ENCODE measurements around the gene NPSR1. TPM values are rescaled to one million over a fixed set of nuclear protein-coding genes. Genes with fewer than 3 reads are reported as not detected.

Gene NPSR1
- polyA plus RNA-seq, 1 of the 3 experiments (the other 2 are of a cell fraction) = not detected

- ChIA-PET POLR2A (no interaction called here), CTCF (no interaction called here)
Measured at GRCh38 chr7:34620425-34620824, 37.6 kb upstream of the NPSR1 start.

More at GRCh38 chr7:34620425-34620824, 37.6 kb upstream of the NPSR1 start:
- H3K9me2 ChIP-seq = no peaks in the 10 kb centered on the region
- no peaks in the 10 kb centered on the region for H3K4me1 ChIP-seq (ENCODE audit: control insufficient read depth in 1 of 2, insufficient read depth in 2 of 2, low read depth in 1 of 2, low read length in 1 of 2)
- no peak for TF ChIP-seq CHD2 (IDR thresholded peaks at IDR 0.05; ENCODE audit: low read length, partially characterized antibody)
- TF ChIP-seq GATA2 (CRISPR knock-in tag; IDR thresholded peaks at IDR 0.05) = no peak
- TF ChIP-seq FOXM1 (IDR thresholded peaks at IDR 0.05; ENCODE audit: low read depth) = no peak
- TF ChIP-seq IRF3 (IDR thresholded peaks at IDR 0.05; ENCODE audit: low read depth, low read length) = no peak
- TF ChIP-seq REST (IDR thresholded peaks at IDR 0.05; ENCODE audit: low read depth, low read length) = no peak
- TF ChIP-seq POLR2AphosphoS5 (IDR thresholded peaks at IDR 0.05; ENCODE audit: low read depth, low read length) = no peak
- TF ChIP-seq ELF1 (IDR thresholded peaks at IDR 0.05) = no peak
- no peak for TF ChIP-seq RCOR1 (IDR thresholded peaks at IDR 0.05; ENCODE audit: low read length)
- no peak for TF ChIP-seq MAX (IDR thresholded peaks at IDR 0.05; ENCODE audit: low read depth)
- TF ChIP-seq TCF12 (IDR thresholded peaks at IDR 0.05) = no peak
- TF ChIP-seq CTCF (IDR thresholded peaks at IDR 0.05) = no peak
- TF ChIP-seq GABPA (IDR thresholded peaks at IDR 0.05; ENCODE audit: low read depth) = no peak
- no peak for TF ChIP-seq TAF1 (IDR thresholded peaks at IDR 0.05; ENCODE audit: borderline replicate concordance, low read depth, low read length)
- DNase-seq = no peak
- no peaks in the 10 kb centered on the region for H3K27me3 ChIP-seq (ENCODE audit: insufficient read depth)
- no peaks in the 10 kb centered on the region for H3K9me3 ChIP-seq
- no peak overlapping the region for H3K27ac ChIP-seq (ENCODE audit: low read depth in 2 of 2, low read length in 1 of 2)
- no peaks in the 10 kb centered on the region for H3F3A ChIP-seq (replicated peaks; ENCODE audit: insufficient read depth)
- no peak overlapping the region for H3K4me2 ChIP-seq
- no peak overlapping the region for H2AFZ ChIP-seq (ENCODE audit: low read depth)
- H4K20me1 ChIP-seq (ENCODE audit: insufficient read depth) = no peaks in the 10 kb centered on the region
- H3K9ac ChIP-seq = no peak overlapping the region
- no peaks in the 10 kb centered on the region for H3K36me3 ChIP-seq (replicated peaks in 1 of 2; ENCODE audit: control insufficient read depth in 1 of 2, insufficient read depth in 2 of 2, low read length in 1 of 2)
- H3K79me2 ChIP-seq (ENCODE audit: insufficient read depth) = no peaks in the 10 kb centered on the region
- H3K4me3 ChIP-seq (ENCODE audit: low read depth in 2 of 2, low read length in 1 of 2) = no peak overlapping the region

All from SK-N-SH (cell line).